NOMO-1 (cell line): ENCODE results near the gene OXGR1.
A peak's percentile ranks its signal among the peaks of the same experiment; 100 is the strongest.
"Not testable (repeated sequence)": the region's sequence is repeated elsewhere in the genome, so short reads cannot be mapped to it uniquely, and the experiment has no call there.

Experiments
- DNase-seq, 2 experiments: peaks; one replicate each; lab custom pipeline; 2025; ENCODE audit not compliant: unreplicated experiment in 2 of 2; lab: John Stamatoyannopoulos, UW

OXGR1 gene

DNA sequence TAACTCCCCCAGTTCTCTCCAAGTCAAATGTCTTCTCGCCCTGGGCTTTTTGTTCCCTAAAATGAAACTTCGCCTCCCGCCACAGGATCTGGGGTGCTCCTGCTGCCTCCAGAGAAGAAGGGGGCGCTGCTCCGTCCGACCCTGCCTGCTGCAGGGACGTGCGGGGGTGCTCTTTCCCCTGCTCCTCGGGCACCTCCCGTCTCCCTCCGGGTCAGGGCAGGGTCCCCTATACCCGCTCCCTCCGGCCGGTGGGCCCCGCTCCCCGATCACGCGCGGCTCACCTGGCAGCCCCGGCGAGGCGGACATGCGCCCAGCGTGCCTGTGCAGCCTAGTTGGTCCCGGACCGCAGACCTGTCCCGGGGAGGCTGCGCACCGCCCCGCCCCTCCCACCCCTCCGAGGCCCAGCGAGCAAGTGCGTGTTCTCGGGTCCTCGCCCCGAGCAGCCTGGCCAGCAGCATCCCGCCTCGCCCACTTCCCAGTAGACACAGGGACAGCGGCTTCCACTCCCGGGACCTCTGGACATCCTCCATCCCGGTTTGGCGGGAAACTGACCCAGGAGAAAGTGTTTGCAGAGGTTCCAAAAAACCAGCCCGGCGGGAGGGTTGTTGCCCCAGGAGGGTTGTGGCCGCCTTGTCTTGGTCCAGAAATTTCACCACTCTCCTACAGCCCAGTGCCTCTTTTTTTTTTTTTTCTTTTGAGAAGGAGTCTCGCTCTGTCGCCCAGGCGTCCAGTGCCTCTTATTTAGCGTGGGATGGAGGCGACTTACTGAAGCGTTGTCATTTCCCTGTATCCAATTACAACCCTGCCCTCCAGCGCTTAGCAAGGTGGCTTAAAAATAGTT is at the start of gene OXGR1:
TSS of gene OXGR1 (minus strand) at position 460 of the 841 bp plus-strand sequence. CDS start 6,717 bp downstream, outside the sequence.
- no peak for DNase-seq

DNA sequence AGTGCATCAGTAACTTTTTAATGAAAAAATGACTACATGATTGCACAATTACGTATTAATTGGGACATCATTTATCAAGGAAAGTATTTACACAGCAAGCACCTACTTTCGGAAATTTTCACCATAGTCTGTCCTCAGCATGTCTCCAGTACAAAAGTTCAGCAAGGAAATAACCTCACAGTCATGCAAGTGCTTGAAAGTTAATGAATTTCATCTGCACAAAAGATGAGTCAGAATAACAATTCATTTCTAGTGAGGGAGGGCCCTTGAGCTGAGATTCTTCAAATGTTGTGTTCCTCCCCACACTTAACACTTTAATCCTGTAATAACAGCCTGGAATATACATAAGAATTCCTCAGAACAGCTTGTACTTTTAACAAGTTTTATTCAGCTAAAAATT is 49.0 kb upstream of the OXGR1 start:
- DNase-seq, result no peak

DNA sequence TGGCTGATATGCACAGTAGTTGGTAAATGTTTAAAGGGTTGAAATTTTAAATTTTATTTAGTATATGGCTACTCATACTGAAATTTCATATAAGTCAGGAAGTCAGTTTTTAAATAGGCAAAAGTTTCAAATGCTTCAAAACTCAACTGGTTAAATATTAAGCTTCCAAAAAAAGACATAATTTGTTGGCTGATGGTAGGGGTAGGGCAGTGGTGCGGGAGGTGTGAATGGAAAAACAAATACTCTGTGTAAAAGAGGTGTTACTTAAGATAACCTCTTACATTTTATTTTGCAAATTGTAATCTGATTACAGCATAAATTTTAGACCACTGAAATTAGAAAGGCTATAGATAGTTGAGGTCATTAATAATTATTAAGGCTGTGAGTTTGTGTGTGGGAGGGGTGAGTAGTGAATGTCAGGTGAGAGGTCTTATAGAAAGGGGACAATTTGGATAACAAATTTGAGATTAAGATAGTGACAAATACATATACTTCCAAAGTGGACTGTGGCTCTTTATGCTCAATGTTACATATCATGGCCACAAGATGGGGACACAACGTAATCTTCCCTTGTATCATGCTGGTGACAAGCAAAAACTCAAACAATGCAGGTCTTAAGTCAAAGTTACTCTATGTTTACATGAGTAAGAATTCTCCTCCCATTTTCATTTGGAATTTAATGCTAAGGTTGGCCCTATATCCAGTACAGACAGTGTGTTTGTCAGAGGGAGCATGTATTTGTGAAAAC is 36.6 kb upstream of the OXGR1 start:
- peak in 1 of 2 experiments; percentile 53 for DNase-seq

DNA sequence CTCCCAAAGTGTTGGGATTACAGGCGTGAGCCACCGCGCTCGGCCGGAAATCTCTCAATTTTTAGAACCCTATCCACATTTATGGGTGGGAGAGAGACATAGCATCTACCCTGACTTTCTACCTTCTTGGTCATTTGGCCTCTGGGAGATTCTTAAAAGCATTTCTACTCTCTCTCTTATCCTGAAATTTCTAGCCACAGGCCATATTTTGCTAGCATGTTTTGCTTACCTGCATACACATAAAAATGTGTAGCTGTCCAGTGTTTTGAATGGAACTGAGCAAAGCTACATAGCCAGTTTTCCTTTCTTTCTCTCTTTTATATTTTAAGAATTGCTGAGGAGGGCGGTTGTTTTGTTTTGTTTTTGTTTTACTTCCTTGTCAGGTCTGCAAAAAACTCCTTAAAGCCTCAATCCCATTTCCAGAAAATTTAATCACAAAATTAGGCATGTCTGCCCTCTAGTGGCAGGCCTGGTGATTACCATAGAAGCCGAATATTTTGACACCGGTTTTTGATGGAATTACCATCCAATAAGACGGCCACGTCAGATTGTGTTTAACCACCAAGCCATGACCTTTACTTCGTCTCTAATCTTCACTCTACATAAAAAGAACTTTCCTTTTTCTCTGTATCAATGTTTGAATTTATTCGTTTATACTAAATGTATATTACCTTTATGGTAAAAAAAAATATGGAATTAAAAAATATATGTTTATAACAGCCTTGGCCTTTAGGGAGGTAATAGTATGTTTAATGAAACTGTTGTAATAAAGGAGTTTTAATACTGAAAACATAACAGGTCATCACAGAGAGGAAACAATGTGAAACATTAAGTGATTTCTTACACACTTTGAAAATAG is 34.4 kb upstream of the OXGR1 start:
- DNase-seq, result peak; percentile 37 to 55

DNA sequence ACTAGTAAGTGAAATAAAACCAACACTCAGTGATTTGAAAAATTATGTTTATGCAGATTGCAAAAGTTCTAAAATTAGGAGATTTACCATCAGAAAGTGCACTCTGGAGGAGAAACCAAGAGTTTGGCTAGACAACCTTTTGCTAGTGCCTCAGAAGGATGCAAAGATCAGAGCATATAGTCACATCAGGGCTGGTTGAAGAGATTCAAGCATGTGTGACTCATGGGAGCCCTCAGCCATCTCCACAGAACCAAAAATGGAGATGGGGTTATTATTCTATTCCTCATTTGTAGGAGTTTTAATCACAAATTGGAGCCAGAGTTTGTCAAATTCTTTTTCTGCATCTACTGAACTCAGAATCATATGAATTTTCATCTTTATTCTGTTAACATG is 32.9 kb upstream of the OXGR1 start:
- DNase-seq, result no peak

DNA sequence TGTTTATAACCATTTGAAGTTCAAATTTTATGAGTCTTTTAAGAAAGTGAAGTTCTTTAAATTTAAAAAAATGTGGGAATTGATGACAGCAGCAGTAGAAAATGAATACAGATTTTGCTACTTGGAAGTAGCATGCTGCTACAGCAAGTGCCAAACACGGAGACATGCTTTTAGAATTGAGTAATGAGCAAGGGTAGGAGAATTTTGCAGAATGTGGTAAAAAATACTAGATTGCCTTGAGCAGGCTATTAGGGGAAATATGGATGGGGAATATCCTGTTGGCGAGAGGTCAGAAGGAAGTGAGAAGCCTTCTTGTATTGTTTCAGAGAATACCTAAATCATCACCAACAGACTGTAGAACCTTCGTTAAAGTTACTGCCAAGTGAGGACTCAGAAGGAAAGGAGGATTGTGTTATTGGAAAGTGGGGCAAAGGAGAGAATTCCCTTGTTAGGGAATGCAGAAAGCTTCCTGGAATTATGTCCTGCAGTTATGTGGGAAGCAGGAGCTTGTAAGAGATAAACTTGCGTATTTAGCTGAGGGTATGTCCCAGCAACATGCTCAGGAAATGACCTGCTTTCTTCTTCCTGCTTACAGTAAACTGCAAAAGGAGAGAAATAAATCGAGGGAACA is 32.4 kb upstream of the OXGR1 start:
- no peak for DNase-seq

DNA sequence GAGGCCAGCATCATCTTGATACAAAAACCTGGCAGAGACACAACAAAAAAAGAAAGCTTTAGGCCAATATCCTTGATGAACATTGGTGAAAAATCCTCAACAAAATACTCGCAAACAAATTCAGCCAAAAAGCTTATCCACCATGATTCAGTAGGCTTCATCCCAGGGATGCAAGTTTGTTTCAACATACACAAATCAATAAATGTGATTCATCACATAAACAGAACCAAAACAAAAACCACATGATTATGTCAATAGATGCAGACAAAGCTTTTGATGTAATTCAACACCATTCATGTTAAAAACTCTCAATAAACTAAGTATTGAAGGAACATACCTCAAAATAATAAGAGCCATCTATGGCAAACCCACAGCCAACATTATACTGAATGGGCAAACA is 29.5 kb upstream of the OXGR1 start:
- not testable (repeated sequence) for DNase-seq

DNA sequence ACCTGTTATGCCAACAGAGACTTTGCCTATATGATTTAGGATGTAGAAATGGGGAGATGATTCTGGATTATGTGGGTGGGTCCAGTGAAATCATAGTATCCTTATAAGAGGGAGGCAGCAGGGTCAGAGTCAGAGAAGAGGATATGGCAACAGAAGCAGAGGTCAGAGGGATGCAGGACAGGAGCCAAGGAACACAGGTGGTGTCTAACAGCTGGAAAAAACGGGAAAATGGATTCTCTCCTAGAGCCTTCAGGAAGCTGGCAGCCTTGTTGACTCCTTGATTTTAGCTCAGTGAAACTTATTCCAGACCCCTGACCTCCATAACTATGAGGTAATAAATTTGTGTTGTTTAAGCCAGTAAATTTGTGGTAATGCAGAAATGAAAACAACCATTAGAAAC is 28.8 kb upstream of the OXGR1 start:
- no peak for DNase-seq

DNA sequence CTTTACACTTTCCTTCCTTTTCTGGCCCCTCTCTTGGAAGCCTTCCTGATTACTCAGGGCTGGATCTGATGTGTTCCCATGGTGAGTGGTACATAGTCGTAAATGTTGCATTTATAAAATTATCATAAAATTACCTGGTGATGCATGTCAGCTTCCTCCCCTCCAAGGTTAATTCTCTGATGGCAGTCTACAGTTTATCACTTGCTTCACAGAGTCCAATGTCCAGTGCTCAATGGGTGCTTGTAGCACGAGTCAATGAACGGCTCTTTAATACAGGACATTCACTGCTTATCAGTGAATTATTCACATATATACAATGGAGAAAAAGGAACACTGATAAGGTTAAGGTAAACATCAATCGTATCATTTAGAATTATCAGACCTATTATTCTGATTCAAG is 27.0 kb upstream of the OXGR1 start:
- DNase-seq, result no peak

DNA sequence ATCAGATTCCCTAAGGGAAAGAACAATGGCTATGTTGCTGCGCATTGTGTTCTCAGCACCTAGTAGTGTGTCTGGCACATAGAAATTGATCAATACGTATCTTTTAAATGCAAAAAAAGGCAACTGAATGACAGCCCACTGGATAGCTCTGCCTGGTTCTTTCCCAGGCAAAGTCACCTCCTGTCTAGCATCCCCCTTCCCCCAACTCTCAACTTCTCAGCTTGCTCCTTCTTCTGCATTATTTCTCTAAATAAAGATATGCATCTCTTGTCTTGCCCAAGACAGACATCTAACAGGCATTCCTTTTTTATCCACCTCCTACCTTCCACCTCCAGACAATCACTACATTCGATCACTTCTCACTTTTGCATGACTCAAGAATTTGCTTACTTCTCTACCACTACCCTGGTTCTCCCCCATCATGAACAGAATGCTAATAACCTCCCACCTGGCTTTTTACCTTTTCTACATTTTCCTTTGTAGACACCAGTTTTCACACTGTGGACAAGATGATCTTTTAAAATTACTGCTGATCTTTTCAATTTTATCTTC is 26.5 kb upstream of the OXGR1 start:
- no peak for DNase-seq

DNA sequence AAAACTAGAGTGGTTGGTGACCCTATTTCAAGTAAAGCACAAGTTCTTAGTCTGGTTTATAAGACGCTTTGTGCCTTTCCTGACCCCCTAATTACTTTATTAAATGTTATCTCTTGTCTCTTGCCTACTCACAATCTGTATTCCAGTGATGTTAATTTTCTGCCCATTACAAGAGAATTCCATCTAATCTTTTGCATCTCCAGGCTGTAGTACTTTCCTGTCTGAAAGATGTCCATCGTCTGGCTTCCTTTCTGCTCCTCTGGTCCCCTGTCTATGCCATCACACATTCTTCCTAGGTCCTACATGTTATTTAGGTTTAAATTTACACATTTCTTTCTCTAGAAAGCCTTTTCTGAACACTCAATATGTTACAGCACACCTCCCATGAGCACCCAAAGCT is 25.9 kb upstream of the OXGR1 start:
- DNase-seq, result no peak

DNA sequence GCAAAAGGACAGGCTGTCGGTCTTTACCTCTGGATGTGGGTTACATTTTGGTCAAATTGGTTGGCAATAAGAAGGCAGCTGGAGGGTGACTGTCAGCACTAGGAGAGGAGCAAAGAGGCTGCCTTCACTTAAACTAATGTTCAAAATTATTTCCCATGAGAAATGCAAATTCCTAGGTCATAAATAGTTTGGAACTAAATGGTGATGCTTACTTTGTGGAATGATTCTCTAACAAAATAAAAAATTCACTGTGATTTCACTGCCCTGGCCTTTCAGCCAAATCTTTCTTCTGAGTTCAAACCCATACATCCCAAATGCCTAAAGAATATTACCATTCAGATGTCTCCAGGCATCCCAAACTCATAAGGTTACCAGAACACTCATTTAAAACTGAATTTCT is 25.0 kb upstream of the OXGR1 start:
- no peak for DNase-seq

DNA sequence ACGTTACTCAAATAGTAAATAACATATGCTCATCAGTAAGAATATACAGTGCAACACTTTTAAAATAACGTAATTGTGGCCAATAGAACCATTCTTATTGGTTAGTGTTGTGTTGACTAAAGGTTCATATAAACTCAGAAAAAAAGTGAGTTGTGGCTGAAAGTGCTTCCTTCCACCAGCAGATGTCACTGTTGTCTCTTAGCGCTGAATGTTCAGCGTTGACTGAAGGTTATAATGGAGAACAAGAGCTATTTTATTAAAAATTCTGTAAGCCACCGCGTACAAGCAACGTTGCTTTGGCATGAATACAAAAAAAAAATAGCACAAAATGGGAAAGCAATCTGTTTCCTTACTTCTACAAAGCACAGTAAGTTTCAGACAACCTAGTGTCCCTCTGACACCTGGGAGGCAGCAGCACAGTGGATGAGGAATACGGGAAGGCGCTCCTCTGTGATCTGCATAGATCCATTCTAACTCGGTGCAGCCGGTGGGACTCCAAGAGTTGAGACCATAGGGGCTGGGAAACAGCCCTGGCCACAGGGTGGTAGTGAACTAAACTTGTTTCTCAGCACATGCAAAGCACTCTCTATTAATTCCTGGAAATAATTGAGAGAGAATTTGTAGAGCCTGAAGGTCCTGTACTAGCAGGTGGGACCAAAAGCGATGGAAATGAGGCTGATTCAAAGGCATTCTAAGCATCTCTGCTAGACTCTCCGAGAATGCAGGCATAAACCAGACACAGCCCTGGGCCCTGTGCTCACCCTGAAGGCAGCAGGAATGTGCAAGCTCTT is 23.9 kb upstream of the OXGR1 start:
- peak; percentile 25 to 64 for DNase-seq

DNA sequence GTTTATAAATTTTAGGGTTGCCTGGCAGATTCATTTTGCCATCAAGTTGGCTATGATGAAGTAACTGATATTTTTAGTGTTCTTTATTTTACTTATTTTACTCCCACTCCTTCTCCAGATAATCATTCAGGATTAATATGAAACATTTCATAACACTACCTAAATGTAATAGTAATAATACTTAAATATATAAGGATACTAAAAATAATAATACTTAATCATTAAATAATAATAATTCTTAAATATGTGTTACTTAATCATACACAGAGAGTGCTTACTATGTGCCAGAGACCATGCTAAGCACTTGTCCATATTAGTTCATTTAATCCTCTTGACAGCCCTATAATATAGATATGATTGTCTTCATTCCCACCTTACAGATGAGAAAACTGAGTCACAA is 23.0 kb upstream of the OXGR1 start:
- no peak for DNase-seq

DNA sequence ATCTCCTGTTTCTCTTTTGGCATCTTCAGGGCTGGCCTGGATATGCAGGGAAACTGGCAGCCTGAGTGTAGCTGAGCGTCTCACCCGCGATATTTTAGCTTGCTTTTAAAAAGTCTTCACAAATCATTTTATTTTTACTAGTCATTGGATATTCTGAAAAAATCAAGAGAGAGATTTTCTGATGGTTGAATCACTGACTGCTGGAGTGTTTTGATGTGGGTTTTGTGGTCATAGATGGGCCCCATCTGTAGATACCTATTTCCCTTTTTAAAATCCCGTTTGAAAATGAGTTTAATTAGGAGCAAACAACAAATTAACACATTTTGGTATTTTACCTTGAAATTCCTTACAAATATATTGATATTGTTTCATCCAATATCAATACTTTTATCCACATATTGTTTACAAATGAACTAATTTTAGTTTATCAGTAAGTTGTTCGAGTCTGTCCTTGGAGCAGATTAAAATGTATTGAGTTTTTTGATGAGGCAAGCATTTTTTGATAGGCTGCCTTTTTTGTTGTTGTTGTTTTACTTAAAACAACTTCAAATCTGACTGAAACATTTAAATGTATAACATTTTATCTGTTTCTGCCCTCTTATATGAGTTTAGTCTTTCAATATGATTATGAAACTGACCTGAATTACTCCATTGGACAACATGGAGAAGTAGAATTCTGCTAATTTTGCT is 21.5 kb upstream of the OXGR1 start:
- DNase-seq, result peak in 1 of 2 experiments; percentile 53

DNA sequence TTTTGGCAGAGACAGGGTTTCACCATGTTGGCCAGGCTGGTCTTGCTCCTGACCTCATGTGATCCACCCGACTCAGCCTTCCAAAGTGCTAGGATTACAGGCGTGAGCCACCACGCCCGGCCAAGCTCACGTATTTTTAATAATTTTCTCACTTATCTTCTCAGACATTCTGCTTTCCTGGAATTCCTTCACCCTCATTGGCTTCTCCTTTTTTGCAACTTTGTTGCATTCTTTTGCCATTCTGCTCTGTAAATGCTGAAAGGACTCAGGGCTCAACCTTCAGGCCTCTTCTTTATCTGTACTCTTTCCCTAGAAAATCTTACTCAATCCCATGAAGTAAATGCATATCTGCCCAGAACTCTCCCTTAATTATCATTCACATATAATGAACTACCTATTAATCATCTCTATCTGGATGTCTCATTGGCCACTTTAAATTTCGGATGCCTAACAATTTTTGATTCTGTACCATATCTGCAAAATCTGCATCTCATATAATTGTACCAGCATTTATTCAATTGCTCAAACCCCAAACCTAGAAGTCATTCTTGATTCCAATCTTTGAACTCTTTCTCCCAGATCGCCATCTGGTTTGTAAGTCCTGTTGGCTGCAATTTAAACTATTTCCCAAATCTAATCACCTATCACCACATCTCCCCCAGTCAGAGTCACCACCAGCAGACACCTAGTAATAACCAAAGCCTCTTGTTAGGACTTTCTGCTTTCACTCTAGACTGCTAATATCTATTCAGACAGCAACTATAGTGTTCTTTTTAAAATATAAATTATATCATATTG is 18.2 kb upstream of the OXGR1 start:
- no peak for DNase-seq

DNA sequence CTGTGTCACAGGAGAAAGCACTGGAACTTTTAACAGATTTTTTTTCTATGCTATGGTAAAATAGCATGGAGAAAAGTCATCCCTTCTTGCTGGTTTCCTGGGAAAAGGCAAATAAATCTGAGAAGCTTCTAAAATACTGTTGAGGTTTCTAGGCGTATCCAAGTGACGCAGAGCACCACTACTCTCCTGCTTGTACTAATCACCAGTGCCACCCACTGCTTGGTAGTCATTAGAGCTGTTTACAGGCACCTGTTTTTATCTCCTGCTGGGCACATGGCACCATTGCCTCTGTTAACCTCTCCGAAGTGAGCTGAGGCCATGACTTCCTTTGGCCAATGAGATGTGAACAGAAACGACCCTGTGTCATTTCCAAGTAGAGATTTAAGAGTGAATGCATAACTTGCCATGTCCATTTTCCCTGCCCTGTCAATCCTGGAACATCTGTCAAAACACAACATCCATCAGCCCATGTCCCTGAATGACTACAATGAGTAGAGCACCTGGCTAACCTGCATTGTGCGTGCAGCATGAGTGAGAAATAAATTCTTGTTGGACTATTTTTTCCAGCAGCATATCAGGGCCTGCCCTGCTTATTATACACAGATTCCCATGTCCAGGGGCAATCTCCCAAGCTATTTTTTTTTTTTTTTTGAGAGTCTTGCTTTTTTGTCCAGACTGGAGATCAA is 17.3 kb upstream of the OXGR1 start:
- no peak for DNase-seq

DNA sequence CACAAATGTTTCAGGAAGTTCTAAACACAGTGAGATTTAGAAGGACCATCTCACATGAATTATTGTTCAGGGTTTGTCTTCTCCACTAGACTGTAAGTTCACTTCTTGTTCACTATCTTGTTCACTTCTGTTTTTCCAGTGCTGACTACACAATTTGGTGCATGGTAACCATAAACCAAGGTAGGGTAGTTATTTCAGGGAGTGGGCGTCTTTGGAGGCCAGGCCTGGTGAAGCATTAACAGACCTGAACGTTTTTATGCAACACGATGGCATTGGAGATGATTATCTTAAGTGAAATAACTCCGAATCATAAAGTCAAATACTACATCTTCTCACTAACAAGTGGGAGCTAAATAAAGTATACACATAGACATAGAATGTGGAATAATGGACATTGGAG is 14.4 kb upstream of the OXGR1 start:
- no peak for DNase-seq
